ENCODE results near the gene CUL9.

Gene CUL9

DNA sequence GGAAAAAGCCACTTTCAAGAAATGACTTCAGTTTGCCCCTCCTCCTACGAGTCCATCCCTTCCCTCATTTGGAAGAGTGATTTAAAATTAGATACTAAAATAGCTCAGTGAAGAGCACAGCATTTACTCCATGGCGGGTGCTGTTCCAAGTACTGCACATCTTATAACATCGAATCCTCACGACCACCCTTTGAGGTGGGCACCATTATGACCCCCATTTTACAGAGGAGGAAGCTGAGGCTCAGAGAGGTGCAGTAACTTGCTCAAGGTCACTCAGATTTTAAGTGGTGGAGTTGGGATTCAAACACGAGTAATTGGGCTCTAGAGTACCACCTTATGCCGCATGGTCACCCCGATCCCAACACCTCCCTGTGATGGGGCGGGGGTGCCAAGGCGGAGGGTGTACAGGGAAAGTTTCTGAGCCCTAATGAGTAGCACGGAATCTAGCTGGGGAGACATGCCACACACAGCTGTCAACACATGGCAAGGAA is 86.8 kb downstream of the CUL9 start:
- TF ChIP-seq, protein P1, sequence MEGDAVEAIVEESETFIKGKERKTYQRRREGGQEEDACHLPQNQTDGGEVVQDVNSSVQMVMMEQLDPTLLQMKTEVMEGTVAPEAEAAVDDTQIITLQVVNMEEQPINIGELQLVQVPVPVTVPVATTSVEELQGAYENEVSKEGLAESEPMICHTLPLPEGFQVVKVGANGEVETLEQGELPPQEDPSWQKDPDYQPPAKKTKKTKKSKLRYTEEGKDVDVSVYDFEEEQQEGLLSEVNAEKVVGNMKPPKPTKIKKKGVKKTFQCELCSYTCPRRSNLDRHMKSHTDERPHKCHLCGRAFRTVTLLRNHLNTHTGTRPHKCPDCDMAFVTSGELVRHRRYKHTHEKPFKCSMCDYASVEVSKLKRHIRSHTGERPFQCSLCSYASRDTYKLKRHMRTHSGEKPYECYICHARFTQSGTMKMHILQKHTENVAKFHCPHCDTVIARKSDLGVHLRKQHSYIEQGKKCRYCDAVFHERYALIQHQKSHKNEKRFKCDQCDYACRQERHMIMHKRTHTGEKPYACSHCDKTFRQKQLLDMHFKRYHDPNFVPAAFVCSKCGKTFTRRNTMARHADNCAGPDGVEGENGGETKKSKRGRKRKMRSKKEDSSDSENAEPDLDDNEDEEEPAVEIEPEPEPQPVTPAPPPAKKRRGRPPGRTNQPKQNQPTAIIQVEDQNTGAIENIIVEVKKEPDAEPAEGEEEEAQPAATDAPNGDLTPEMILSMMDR (IDR thresholded peaks at IDR 0.05; ENCODE audit: low read depth, low read length): no peak
- DNase-seq (ENCODE audit: extremely low read depth, low read depth): no peak

DNA sequence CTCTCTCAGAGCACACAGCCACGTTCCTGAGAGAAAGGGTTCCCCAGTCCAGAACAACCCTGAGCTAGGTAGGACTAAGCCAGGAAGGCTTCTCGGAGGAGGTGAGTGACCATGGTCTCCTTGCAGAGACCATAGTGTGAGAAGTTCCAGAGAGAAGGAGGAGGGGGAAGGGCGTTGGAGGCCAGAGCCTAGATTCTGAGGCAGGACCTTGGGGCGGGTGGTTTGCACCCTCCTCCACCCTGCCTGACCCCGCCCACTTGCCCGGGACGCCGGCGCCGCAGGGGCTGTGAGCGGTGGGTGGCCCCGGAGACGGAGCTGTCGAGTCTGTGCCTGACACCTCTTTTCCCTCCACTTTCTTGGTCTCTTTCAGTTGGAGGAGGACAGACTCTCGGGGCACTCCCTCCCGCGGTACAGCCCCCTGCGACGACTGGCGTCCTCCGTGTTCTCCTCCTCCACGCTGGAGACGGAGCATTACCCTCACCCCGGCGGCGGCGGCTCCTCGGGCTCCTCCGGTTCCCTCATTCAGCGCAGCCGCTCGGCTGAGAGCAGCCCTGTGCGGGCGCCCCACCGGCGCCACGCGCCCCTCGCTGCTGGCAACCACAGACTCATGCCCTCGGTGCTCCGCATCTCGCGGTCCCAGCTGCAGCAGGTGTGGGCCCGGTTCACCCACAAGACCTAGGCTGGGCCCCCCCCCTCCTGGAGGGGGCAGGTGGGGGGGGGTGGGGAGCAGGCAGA is 87.4 kb downstream of the CUL9 start:
- TF ChIP-seq, protein P1 (IDR thresholded peaks at IDR 0.05; ENCODE audit: low read depth, low read length): no peak
- no peak for DNase-seq (ENCODE audit: extremely low read depth, low read depth)

DNA sequence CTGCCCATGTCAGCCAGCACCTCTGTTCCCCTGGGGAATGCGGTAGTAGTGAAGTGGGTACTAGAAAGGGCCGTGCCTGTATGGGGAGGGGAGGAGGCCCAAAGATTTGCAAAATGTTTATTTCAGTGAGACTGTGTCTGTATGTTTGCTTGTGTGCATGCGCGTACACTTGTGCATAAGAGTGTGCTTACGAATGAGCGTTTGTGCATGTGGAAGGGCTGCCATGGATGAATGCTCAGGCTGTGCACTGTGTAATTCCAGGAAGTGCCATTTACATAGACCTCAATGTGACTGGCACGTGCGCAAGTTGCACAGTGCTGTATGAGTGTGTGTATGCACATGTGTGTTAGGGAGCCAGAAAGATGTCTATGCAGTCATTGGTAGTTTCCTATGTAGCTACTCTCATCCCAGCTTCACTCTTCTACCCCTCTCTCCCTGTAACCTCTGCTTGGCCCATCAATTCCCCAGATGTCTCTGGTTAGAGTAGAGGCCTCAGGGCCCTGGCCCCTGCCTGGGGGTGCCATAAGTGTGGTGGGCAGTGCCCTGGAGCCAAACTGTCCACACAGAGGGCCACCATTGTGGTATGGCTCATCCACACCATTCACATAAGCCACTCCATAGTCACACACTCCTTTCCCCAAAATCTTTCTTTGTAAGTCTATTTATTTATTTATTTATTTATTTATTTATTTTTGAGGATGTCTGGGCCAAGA is 89.3 kb downstream of the CUL9 start:
- DNase-seq (ENCODE audit: extremely low read depth, low read depth): no peak
- TF ChIP-seq, protein P1 (IDR thresholded peaks at IDR 0.05; ENCODE audit: low read depth, low read length): no peak

DNA sequence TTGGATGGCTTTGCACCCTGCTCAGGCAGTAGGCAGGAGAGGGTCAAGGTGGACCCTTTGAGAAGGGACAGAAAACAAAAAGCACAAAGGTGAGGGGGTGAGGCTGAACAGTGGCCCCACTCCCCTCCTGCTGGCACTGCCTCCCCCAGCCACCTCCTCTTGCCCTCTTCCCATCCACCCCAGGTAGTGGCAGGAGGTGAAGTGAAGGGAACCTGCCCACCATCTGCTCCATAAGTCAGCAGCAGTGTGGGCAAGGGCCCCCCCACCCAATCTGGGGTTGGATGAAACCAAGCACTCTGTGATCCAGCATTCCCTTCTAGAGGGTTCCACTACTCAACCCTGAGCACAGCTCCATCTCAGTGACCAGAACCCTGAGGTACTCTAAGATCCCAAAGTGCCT is 89.9 kb downstream of the CUL9 start:
- TF ChIP-seq, protein P1 (IDR thresholded peaks at IDR 0.05; ENCODE audit: low read depth, low read length): no peak
- DNase-seq (ENCODE audit: extremely low read depth, low read depth): no peak

DNA sequence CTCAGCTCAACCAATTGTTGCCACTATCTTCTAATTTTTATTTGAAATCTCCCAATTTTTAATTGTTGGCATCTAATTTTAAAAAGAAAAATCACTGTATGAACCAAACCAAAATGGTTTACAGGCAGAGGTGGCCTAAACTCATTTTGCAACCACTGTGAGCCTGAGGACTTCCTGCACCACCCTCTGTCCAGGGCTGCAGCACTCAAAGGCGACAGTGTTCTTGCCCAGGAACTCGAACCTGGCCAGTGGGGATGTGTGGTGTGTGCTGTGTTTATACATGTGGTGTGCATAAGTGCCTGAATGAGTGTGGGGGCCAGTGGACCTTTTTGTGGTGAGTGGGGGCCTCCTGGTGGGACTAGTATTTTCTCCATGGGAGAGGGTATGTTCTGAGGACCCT is 91.7 kb downstream of the CUL9 start:
- TF ChIP-seq, protein P1 (IDR thresholded peaks at IDR 0.05; ENCODE audit: low read depth, low read length): no peak
- no peak for DNase-seq (ENCODE audit: extremely low read depth, low read depth)

Measured in AG09319 (cell line).